Measurements from ENCODE around the gene EREG.
"Not testable (repeated sequence)": the region's sequence is repeated elsewhere in the genome, so short reads cannot be mapped to it uniquely, and the experiment has no call there.

Gene EREG

GRCh38 chr4:74390677-74391076 lies 25.7 kb downstream of the EREG start:
- no peak for DNase-seq (ENCODE audit: low spot score)

GRCh38 chr4:74391346-74391745 lies 26.4 kb downstream of the EREG start:
- no peak for DNase-seq (ENCODE audit: low spot score)

GRCh38 chr4:74391890-74392475 lies 27.0 kb downstream of the EREG start:
- no peak for DNase-seq (ENCODE audit: low spot score)

GRCh38 chr4:74394476-74395136 lies 29.7 kb downstream of the EREG start:
- no peak for DNase-seq (ENCODE audit: low spot score)

GRCh38 chr4:74395633-74396032 lies 30.7 kb downstream of the EREG start:
- no peak for DNase-seq (ENCODE audit: low spot score)

GRCh38 chr4:74397748-74398426 lies 32.9 kb downstream of the EREG start:
- peak; percentile 20 for DNase-seq (ENCODE audit: low spot score)

GRCh38 chr4:74398894-74399589 lies 34.1 kb downstream of the EREG start:
- DNase-seq (ENCODE audit: low spot score): not testable (repeated sequence)

GRCh38 chr4:74400395-74400794 lies 35.5 kb downstream of the EREG start:
- DNase-seq (ENCODE audit: low spot score): no peak

- no peak for DNase-seq (ENCODE audit: low spot score)
These were observed 37.9 kb downstream of the EREG start for GRCh38 chr4:74402692-74403456.

GRCh38 chr4:74407891-74408290 lies 42.9 kb downstream of the EREG start:
- DNase-seq (ENCODE audit: low spot score): no peak

- no peak for DNase-seq (ENCODE audit: low spot score)
These were observed 43.7 kb downstream of the EREG start for GRCh38 chr4:74408639-74409038.

GRCh38 chr4:74410272-74410671 lies 45.3 kb downstream of the EREG start:
- no peak for DNase-seq (ENCODE audit: low spot score)

GRCh38 chr4:74412225-74412624 lies 47.3 kb downstream of the EREG start:
- DNase-seq (ENCODE audit: low spot score): no peak

GRCh38 chr4:74413265-74413664 lies 48.3 kb downstream of the EREG start:
- no peak for DNase-seq (ENCODE audit: low spot score)

GRCh38 chr4:74414149-74414809 lies 49.3 kb downstream of the EREG start:
- DNase-seq (ENCODE audit: low spot score): no peak

GRCh38 chr4:74415602-74416300 lies 50.8 kb downstream of the EREG start:
- no peak for DNase-seq (ENCODE audit: low spot score)

GRCh38 chr4:74418063-74418670 lies 53.2 kb downstream of the EREG start:
- no peak for DNase-seq (ENCODE audit: low spot score)

- DNase-seq (ENCODE audit: low spot score): no peak
These were observed 55.9 kb downstream of the EREG start for GRCh38 chr4:74420863-74421262.

GRCh38 chr4:74423104-74423503 lies 58.2 kb downstream of the EREG start:
- DNase-seq (ENCODE audit: low spot score): no peak

- DNase-seq (ENCODE audit: low spot score): no peak
These were observed 59.2 kb downstream of the EREG start for GRCh38 chr4:74424111-74424510.

GRCh38 chr4:74426101-74426500 lies 61.2 kb downstream of the EREG start:
- no peak for DNase-seq (ENCODE audit: low spot score)
